Kidney epithelial cell (primary cell): ENCODE data around the gene APC2. TPM values are rescaled to one million over a fixed set of nuclear protein-coding genes. Genes with fewer than 3 reads are reported as not detected.
"Not testable (repeated sequence)": the region's sequence is repeated elsewhere in the genome, so short reads cannot be mapped to it uniquely, and the experiment has no call there.

Experiments used
- DNase-seq: peaks from one replicate; pipeline ENCODE4 v3.0.0-alpha.2; 2010; ENCODE audit warnings: low read depth
- H3K27me3 ChIP-seq: 2 replicates; pipeline ENCODE4 v1.6.0; 2011; ENCODE audit warnings: low read length; ENCODE audit not compliant: control insufficient read depth, insufficient read depth
- H3K36me3 ChIP-seq: 2 replicates; pipeline ENCODE4 v1.5.1; 2011; ENCODE audit warnings: low read length; ENCODE audit not compliant: control insufficient read depth, insufficient read depth
- H3K4me3 ChIP-seq: 2 replicates; pipeline ENCODE4 v1.5.1; 2011; ENCODE audit warnings: low read depth, mild to moderate bottlenecking, control low read depth, low read length
- CTCF ChIP-seq: IDR thresholded peaks from 2 replicates; pipeline ENCODE4 v1.5.1; 2011; ENCODE audit warnings: mild to moderate bottlenecking, moderate library complexity, low read length, control low read depth, inconsistent platforms; ENCODE audit not compliant: insufficient read depth, poor library complexity, severe bottlenecking
- total RNA-seq: library from RNA; depleted of rRNA; stranded (reverse); fragments of >200 nt; gene quantifications from 2 replicates; pipeline ENCODE4 v1.2.3, GENCODE V29; 2015

The APC2 gene
- total RNA-seq, 1 donor from 2014 or later, result not detected

GRCh38 chr19:1472231-1473084 is 22.5 kb downstream of the APC2 start:
- TF ChIP-seq CTCF, result no peak
- H3K27me3 ChIP-seq, result peaks cover 57% of the 10 kb centered on the region
- H3K36me3 ChIP-seq, result no peaks in the 10 kb centered on the region
- no peak overlapping the region for H3K4me3 ChIP-seq
- no peak for DNase-seq

DNA sequence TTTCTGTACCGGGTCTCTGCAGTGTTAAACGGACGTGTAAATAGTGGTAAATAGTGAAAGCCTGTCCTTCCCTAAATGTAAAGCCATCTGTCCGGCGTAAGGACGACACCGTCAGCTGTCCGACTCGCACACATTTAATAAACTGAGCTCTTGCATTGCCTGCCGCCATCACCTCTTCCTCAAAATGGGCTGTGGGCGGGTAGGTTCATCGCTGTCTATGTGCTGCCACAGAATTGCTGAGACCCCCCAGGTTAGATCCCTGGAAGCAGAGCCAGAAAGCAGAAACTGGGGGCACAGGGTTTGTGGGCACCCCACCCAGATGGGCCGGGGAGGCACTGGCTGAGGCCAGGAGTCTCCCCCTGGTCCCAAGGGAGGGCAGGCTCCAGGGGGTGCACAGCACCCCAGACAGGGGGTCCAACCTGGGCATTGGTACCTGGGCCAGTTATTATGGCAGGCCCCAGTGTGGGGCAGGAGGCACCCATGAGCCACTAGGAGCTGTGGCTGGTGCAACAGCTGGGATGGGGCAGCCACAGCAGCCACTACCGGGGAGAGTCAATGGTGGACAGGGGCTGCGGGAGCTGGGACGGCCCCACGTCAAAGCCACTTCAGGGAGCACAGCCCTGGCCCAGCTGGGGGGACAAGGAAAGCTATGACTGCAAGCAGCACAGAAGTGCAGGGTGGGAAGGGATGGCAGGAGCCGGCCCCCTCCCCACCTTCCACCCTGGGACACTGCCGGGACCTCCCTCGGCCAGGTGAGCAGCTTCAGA is 23.3 kb downstream of the APC2 start:
- no peak for TF ChIP-seq CTCF
- no peaks in the 10 kb centered on the region for H3K36me3 ChIP-seq
- DNase-seq, result no peak
- H3K4me3 ChIP-seq, result no peak overlapping the region
- peaks cover 49% of the 10 kb centered on the region for H3K27me3 ChIP-seq

DNA sequence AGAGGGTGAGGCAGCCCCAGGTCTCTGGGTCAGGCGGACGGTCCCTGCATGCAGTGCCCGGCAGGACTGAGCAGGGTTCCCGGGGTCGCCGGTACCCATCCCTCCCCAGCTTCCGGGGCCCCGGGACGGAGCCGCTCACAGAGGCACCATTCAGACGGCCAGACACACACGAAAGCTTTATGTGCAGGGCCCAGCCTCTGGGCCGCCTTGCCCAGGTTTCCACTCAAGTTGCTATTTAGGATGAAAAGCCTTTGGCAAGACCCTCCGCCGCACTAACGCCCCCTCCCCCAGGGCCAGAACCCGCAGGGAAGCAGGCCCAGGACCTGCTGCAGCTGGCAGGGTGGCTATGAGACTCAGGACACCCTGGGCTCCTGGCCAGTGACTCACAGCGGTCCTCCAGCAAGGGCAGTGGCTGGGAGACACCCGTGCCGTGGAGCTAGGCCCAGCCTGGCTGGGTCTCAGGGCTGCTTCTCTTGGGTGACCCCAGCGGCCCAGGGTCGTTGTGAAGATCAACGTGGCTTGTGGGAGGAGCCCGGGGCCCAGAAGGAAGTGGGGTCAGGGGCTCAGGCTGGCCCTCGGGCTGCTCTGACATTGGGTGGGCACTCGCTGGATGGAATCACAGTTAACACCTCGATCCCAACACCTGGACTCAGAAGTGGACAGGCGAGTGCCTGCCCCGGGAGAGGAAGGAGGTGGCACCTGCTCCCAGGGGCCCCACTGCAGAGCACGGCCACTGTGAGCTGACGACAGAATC is 24.3 kb downstream of the APC2 start:
- Histone ChIP-seq H3K36me3 (no peaks in the 10 kb centered on the region), H3K27me3 (peaks cover 43% of the 10 kb centered on the region), H3K4me3 (no peak overlapping the region)
- TF ChIP-seq CTCF, result no peak
- no peak for DNase-seq

- DNase-seq, result no peak
- no peak for TF ChIP-seq CTCF
- peaks cover 38% of the 10 kb centered on the region for H3K27me3 ChIP-seq
- no peak overlapping the region for H3K4me3 ChIP-seq
- H3K36me3 ChIP-seq, result no peaks in the 10 kb centered on the region
Measured at GRCh38 chr19:1474765-1475351, 24.9 kb downstream of the APC2 start.

DNA sequence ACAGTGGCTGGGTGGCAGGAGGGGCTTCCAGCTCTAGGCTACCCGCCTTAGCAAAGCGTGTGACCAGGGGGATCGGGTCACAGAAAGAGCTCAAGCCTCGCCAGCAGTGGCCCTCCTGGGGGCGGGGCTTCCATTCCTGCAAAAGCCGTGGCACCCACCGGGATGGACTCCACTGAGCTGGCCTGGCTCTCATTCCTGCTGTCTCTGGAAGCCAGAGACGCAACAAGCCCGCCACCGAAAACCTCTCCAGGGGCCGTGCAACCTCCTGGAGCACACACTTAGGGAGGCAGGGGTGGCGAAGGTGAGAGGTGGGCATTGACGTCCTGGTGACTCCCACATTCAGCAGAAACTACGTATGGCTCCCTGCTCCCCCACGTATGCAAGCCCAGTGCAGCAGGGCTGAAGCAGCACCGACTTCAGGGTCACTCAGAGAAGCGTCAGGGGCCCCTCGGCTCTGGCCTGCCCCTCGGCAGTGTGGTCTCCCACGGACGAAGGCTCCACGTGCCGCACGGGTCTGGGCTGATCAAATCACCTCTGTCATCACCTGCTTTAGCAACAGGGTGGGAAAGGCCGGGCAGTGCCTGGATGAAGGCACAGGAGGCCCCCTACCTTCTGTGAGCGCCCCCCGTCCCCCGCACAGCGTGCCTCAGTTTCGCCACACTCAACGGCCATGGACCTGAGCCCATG is 26.0 kb downstream of the APC2 start:
- H3K36me3 ChIP-seq, result no peaks in the 10 kb centered on the region
- TF ChIP-seq CTCF, result no peak
- no peak for DNase-seq
- H3K27me3 ChIP-seq, result peaks cover 28% of the 10 kb centered on the region
- H3K4me3 ChIP-seq, result no peak overlapping the region

DNA sequence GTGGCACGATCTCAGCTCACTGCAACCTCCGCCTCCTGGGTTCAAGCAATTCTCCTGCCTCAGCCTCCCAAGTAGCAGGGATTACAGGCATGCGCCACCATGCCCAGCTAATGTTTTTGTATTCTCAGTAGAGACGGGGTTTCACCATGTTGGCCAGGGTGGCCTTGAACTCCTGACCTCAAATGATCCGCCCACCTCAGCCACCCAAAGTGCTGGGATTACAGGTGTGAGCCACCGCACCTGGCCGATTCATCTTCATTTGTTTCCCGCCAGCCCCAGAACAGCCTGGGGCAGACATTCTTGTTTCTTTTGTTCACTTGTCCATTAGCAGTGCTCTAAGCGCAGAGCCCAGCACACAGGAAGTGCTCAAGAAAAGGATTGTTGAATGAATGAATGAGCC is 27.1 kb downstream of the APC2 start:
- H3K27me3 ChIP-seq, result peaks cover 16% of the 10 kb centered on the region
- H3K36me3 ChIP-seq, H3K4me3 ChIP-seq, DNase-seq: not testable (repeated sequence)
